Activated T-helper 1 cell treated with anti-CD3 and anti-CD28 coated beads, Interleukin-12 subunit alpha, Interleukin-12 subunit beta, Interleukin-2, Interleukin-4 antibody, amounts not matched to agents 30 ng/mL and 10 ng/mL and 1 ng/mL, durations not matched to agents 14 hours and 24 hours and 36 hours (primary cell): Measurements from ENCODE around the gene TADA1. TPM values are rescaled to one million over a fixed set of nuclear protein-coding genes. Genes with fewer than 3 reads are reported as not detected.
"Not testable (repeated sequence)": the region's sequence is repeated elsewhere in the genome, so short reads cannot be mapped to it uniquely, and the experiment has no call there.

ENCODE experiments used
- DNase-seq: peaks from one replicate; pipeline ENCODE4 v3.0.0; 2021; ENCODE audit warnings: low spot score
- H3K27ac Mint-ChIP-seq: one replicate; pipeline ENCODE4 v1.8.0; 2021; ENCODE audit warnings: mild to moderate bottlenecking, mixed read lengths
- H3K27me3 Mint-ChIP-seq: one replicate; pipeline ENCODE4 v1.8.0; 2022; ENCODE audit warnings: mild to moderate bottlenecking, moderate library complexity, mixed read lengths; ENCODE audit not compliant: insufficient read depth
- H3K36me3 Mint-ChIP-seq: one replicate; pipeline ENCODE4 v1.8.0; 2021; ENCODE audit warnings: low read depth, mixed read lengths
- H3K4me1 Mint-ChIP-seq: one replicate; pipeline ENCODE4 v1.8.0; 2021; ENCODE audit warnings: low read depth, mixed read lengths
- H3K4me3 Mint-ChIP-seq: one replicate; pipeline ENCODE4 v1.8.0; 2021; ENCODE audit warnings: mild to moderate bottlenecking, moderate library complexity, mixed read lengths
- H3K9me3 Mint-ChIP-seq: one replicate; pipeline ENCODE4 v1.8.0; 2021; ENCODE audit warnings: mixed read lengths
- intact Hi-C: fragments of 100-400 bp; cut with micrococcal nuclease; formaldehyde crosslinking; loops from one replicate; pipeline ENCODE4 v1.15.1; 2024
- total RNA-seq: library from RNA; stranded (reverse); gene quantifications from 2 replicates; pipeline ENCODE4 v1.2.3, GENCODE V29; 2022

The TADA1 gene
- total RNA-seq, 1 donor from 2014 or later: 15.6 TPM

DNA sequence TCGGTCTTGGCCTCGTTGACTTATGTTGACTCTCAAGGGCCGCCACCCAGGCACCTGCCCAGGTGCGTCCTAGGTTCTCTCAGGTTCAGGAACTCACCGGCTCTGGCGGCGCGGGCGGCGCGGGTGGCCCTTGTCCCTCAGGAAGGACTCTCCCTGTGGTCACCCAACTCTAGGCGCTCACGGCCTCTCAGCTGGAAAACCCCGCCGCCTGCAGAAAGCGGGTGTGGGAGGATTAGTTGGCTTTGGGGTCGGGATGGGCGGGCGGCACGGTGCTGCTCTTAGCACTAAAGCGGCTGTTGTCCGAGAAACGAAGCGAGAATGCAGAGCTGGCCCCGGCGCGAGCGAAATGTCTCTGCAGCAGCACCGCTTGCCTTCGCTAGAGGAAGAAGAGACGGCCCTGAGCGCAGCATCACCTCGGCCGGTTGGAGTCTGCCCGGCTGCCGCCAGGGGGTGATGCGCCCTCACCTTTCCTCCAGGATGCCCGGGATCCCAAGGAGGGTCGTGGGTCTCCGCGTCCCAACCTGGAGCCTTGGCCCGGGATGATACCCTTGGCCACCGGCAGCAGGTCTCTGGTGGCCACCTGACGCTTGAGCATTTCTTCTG, 8.1 kb upstream of the TADA1 start:
- peaks cover 12% of the 10 kb centered on the region for H3K4me1 Mint-ChIP-seq
- no peak overlapping the region for H3K4me3 Mint-ChIP-seq
- intact Hi-C loops: loop anchor here (1.0 kb wide), 1 partner anchor 175 kb away; no protein-coding TSS in a partner anchor
- no peak for DNase-seq
- no peaks in the 10 kb centered on the region for H3K36me3 Mint-ChIP-seq
- H3K27ac Mint-ChIP-seq: no peak overlapping the region
- H3K9me3 Mint-ChIP-seq: no peaks in the 10 kb centered on the region
- H3K27me3 Mint-ChIP-seq: peaks cover 17% of the 10 kb centered on the region

DNA sequence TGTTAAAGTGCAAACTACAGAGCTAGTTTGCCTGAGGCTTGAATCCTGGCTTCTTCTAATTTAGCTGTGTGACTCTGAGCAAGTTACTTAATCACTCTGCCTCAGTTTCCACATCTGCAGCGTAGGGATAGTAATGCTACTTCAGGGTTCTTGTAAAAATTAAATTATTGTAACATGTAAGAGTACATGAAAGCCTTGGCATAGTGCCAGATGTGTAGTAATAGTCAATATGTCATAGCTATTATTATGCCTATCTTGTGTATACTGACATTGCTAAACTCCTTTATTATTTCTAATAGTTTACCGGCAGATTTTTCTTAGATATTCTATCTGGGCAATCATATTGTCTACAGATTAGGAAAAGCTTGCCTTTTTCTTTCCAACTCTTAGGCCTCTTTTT, 6.8 kb upstream of the TADA1 start:
- Mint-ChIP-seq H3K27ac (no peak overlapping the region), H3K27me3 (peaks cover 17% of the 10 kb centered on the region), H3K4me3 (no peak overlapping the region), H3K9me3 (no peaks in the 10 kb centered on the region), H3K4me1 (peaks cover 12% of the 10 kb centered on the region), H3K36me3 (no peaks in the 10 kb centered on the region)
- DNase-seq: no peak
- intact Hi-C loops: no loop called here

GRCh38 chr1:166878173-166878917, 2.3 kb upstream of the TADA1 start:
- H3K4me3 Mint-ChIP-seq, H3K27ac Mint-ChIP-seq, H3K36me3 Mint-ChIP-seq, H3K9me3 Mint-ChIP-seq, H3K27me3 Mint-ChIP-seq, DNase-seq: not testable (repeated sequence)
- intact Hi-C loops: loop anchor here (5.0 to 10.0 kb wide), 3 partner anchors 636 to 1059 kb away; partner anchors contain the start of genes CD247, DCAF6 and MPC2
- peaks cover 36% of the 10 kb centered on the region for H3K4me1 Mint-ChIP-seq

DNA sequence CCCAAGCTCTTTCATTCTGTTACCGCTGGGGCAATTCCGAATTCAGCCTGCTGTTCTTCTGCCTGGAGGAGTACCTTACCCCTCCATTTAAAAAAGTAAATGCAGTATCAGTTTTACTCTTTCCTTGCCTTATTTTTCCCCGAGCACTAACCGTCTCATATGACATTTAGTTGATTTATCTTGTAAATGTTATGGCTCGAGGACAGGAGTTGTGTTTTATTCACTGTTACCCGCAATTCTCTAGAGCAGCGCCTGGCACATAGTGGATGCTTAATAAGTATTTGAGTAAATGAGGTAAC, 425 bp upstream of the TADA1 start:
- no peak for DNase-seq
- Mint-ChIP-seq H3K27me3 (peaks cover 3% of the 10 kb centered on the region), H3K27ac (peak overlapping the region; percentile 98), H3K9me3 (no peaks in the 10 kb centered on the region), H3K4me1 (peaks cover 45% of the 10 kb centered on the region), H3K4me3 (peak overlapping the region; percentile 90), H3K36me3 (peaks cover 13% of the 10 kb centered on the region)
- intact Hi-C loops: loop anchor here (1.0 to 10.0 kb wide), 10 partner anchors 30 to 1108 kb away; partner anchors contain the start of genes CD247, DCAF6, MPC2 and POU2F1

- H3K9me3 Mint-ChIP-seq: no peaks in the 10 kb centered on the region
- no peak for DNase-seq
- H3K36me3 Mint-ChIP-seq: peaks cover 13% of the 10 kb centered on the region
- intact Hi-C loops: loop anchor here (5.0 to 10.0 kb wide), 3 partner anchors 639 to 1062 kb away; partner anchors contain the start of genes CD247, DCAF6 and MPC2
- H3K4me1 Mint-ChIP-seq: peaks cover 55% of the 10 kb centered on the region
- H3K4me3 Mint-ChIP-seq: peak overlapping the region; percentile 92
- peaks cover 3% of the 10 kb centered on the region for H3K27me3 Mint-ChIP-seq
- H3K27ac Mint-ChIP-seq: peak overlapping the region; percentile 80
Observed at GRCh38 chr1:166875302-166875733, 746 bp downstream of the TADA1 start.

- Mint-ChIP-seq H3K9me3 (no peaks in the 10 kb centered on the region), H3K36me3 (peaks cover 14% of the 10 kb centered on the region), H3K4me3 (peak overlapping the region; percentile 65), H3K27ac (peak overlapping the region; percentile 6), H3K27me3 (no peaks in the 10 kb centered on the region), H3K4me1 (peaks cover 64% of the 10 kb centered on the region)
- intact Hi-C loops: loop anchor here (10.0 kb wide), 2 partner anchors 640 to 840 kb away; partner anchors contain the start of gene CD247
- DNase-seq: no peak
Observed at GRCh38 chr1:166874464-166874863, 1.6 kb downstream of the TADA1 start.

DNA sequence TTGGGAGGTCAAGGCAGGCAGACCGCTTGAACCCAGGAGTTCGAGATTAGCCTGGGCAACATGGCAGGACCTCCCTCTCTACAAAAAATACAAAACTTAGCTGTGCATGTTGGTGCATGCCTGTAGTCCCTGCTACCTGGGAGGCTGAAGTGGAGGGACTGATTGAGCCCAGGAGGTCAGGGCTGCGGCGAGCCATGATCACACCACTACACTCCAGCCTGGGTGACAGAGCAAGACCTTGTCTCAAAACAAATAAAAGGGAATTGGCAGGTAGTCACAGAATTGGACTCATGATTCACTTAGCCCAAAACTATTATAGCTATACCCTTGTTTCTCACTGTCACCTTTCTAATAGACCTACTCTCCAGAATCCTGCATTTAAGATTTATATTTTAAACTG, 5.5 kb downstream of the TADA1 start:
- H3K4me3 Mint-ChIP-seq: no peak overlapping the region
- H3K4me1 Mint-ChIP-seq: peaks cover 60% of the 10 kb centered on the region
- no peaks in the 10 kb centered on the region for H3K9me3 Mint-ChIP-seq
- peak overlapping the region; percentile 23 for H3K27ac Mint-ChIP-seq
- H3K36me3 Mint-ChIP-seq: peaks cover 30% of the 10 kb centered on the region
- H3K27me3 Mint-ChIP-seq: no peaks in the 10 kb centered on the region
- intact Hi-C loops: loop anchor here (10.0 kb wide), 2 partner anchors 644 to 844 kb away; partner anchors contain the start of gene CD247
- no peak for DNase-seq

- H3K4me1 Mint-ChIP-seq: peaks cover 52% of the 10 kb centered on the region
- no peaks in the 10 kb centered on the region for H3K9me3 Mint-ChIP-seq
- intact Hi-C loops: loop anchor here (10.0 kb wide), 2 partner anchors 645 to 845 kb away; partner anchors contain the start of gene CD247
- no peak overlapping the region for H3K4me3 Mint-ChIP-seq
- DNase-seq: no peak
- H3K27me3 Mint-ChIP-seq: no peaks in the 10 kb centered on the region
- peak overlapping the region; percentile 52 for H3K27ac Mint-ChIP-seq
- H3K36me3 Mint-ChIP-seq: peaks cover 23% of the 10 kb centered on the region
Observed at GRCh38 chr1:166869318-166870099, 6.6 kb downstream of the TADA1 start.

- H3K9me3 Mint-ChIP-seq: no peaks in the 10 kb centered on the region
- H3K4me1 Mint-ChIP-seq: peaks cover 52% of the 10 kb centered on the region
Observed at GRCh38 chr1:166868639-166869038, 7.4 kb downstream of the TADA1 start.

DNA sequence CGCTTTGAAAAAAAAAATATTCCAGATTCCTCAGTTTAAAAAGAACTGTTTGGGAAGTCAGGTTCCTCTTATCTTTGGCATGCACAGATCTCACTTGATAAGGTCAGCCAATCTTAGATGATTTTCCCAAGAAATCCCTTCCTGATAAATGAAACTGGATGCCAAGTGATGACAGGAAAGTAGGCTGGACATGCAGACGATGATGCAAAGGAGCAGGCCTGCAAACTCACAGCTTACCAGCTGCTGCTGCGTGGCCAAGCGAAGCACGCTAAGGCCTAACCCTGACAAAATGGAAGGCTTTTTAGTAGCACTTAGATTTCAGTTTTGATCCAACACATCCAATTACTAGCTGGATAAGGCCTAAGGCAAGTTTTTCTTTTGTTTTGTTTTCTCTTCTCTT, 10.1 kb downstream of the TADA1 start:
- peaks cover 43% of the 10 kb centered on the region for H3K4me1 Mint-ChIP-seq
- H3K27me3 Mint-ChIP-seq: no peaks in the 10 kb centered on the region
- no peak for DNase-seq
- H3K27ac Mint-ChIP-seq: no peak overlapping the region
- intact Hi-C loops: no loop called here
- peaks cover 44% of the 10 kb centered on the region for H3K36me3 Mint-ChIP-seq
- H3K9me3 Mint-ChIP-seq: no peaks in the 10 kb centered on the region
- no peak overlapping the region for H3K4me3 Mint-ChIP-seq

More at GRCh38 chr1:166868639-166869038, 7.4 kb downstream of the TADA1 start:
- intact Hi-C loops: no loop called here
- Mint-ChIP-seq H3K36me3 (peaks cover 28% of the 10 kb centered on the region), H3K4me3 (no peak overlapping the region), H3K27me3 (no peaks in the 10 kb centered on the region), H3K27ac (no peak overlapping the region)
- DNase-seq: no peak

GRCh38 chr1:166859597-166859996, 16.5 kb downstream of the TADA1 start:
- peaks cover 12% of the 10 kb centered on the region for H3K4me1 Mint-ChIP-seq
- intact Hi-C loops: no loop called here
- no peak for DNase-seq
- no peak overlapping the region for H3K4me3 Mint-ChIP-seq
- peaks cover 52% of the 10 kb centered on the region for H3K36me3 Mint-ChIP-seq
- H3K27ac Mint-ChIP-seq: no peak overlapping the region
- no peaks in the 10 kb centered on the region for H3K9me3 Mint-ChIP-seq
- no peaks in the 10 kb centered on the region for H3K27me3 Mint-ChIP-seq

DNA sequence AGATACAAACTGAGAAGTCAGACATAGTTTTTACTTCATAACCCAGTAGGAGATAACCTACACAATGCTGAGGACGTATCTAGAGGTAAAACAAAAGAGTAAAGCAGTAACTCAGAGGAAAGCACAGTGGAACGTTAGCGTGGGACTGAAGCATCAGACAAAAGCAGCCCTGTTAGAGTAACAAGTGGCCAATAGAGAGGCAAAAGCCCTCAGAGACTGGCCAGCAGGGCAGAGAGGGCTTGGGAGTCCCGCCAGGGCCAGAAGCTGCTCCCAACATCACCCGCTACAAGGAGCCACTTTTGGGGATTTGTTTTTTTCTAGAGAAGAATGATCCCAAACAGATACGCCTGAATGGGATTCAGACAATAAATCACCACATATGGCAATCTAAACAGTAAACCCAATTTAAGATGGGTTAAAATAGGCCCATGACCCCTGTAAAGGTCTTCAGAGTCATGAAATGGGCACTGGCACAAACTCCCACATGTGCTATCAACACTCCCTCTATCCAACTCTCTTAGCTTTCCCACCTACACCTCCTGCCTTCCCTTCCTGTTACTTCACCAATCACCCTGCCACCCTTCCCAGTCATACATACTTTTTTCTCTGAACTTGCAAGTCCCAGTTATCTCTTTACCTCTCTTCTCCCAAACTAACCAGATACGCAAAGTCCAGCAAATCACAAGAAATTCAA, 17.2 kb downstream of the TADA1 start:
- H3K27me3 Mint-ChIP-seq: no peaks in the 10 kb centered on the region
- intact Hi-C loops: no loop called here
- H3K27ac Mint-ChIP-seq: peak overlapping the region; percentile 1
- H3K9me3 Mint-ChIP-seq: no peaks in the 10 kb centered on the region
- H3K4me3 Mint-ChIP-seq: no peak overlapping the region
- no peak for DNase-seq
- peaks cover 56% of the 10 kb centered on the region for H3K36me3 Mint-ChIP-seq
- H3K4me1 Mint-ChIP-seq: peaks cover 8% of the 10 kb centered on the region
